A673 (cell line): ENCODE data around the gene PRC1. TPM values are rescaled to one million over a fixed set of nuclear protein-coding genes. Genes with fewer than 3 reads are reported as not detected.

Experiments
- BruUV-seq: library from RNA; stranded (reverse); fragments of 400-500 nt; replicated peaks from 2 replicates; lab custom pipeline; 2021; lab: Mats Ljungman, UMichigan
- CTCF ChIA-PET: fragments of 300-600 bp; sonication (Branson Sonifier 250); formaldehyde crosslinking; loops from one replicate; lab custom pipeline; 2022; ENCODE audit warnings: antibody characterized with exemption; lab: Charles Lee
- POLR2A ChIA-PET: fragments of 300-600 bp; sonication (Branson Sonifier 250); formaldehyde crosslinking; loops from one replicate; lab custom pipeline; 2022; ENCODE audit warnings: antibody characterized with exemption; ENCODE audit not compliant: low non-redundant PET; lab: Charles Lee
- DNase-seq: peaks from one replicate; pipeline ENCODE4 v3.0.0-alpha.2; 2015; ENCODE audit warnings: low spot score
- H3K27ac ChIP-seq: fragments of 200-600 bp; sonication (generic); 2 replicates; pipeline ENCODE4 v1.5.1; 2016; ENCODE audit warnings: mixed run types, low read depth, mild to moderate bottlenecking, mixed read lengths, antibody characterized with exemption, low read length; ENCODE audit not compliant: poor library complexity, severe bottlenecking
- H3K27me3 ChIP-seq: fragments of 200-600 bp; sonication (generic); replicated peaks from 2 replicates; pipeline ENCODE4 v1.6.1; 2017; ENCODE audit warnings: mixed run types, low read depth, mild to moderate bottlenecking, mixed read lengths, antibody characterized with exemption, low read length; ENCODE audit not compliant: insufficient read depth, poor library complexity
- H3K36me3 ChIP-seq: fragments of 200-600 bp; sonication (generic); 2 replicates; pipeline ENCODE4 v1.6.1; 2016; ENCODE audit warnings: mixed run types, mild to moderate bottlenecking, mixed read lengths, antibody characterized with exemption, low read length; ENCODE audit not compliant: insufficient read depth, poor library complexity, severe bottlenecking
- H3K4me1 ChIP-seq: fragments of 200-600 bp; sonication (generic); 2 replicates; pipeline ENCODE4 v1.6.1; 2017; ENCODE audit warnings: mixed run types, mild to moderate bottlenecking, mixed read lengths, antibody characterized with exemption, low read length; ENCODE audit not compliant: insufficient read depth, poor library complexity, severe bottlenecking
- H3K4me3 ChIP-seq: fragments of 200-600 bp; sonication (generic); 2 replicates; pipeline ENCODE4 v1.5.1; 2016; ENCODE audit warnings: low read depth, mixed run types, mild to moderate bottlenecking, mixed read lengths, low read length; ENCODE audit not compliant: poor library complexity, severe bottlenecking
- H3K9me3 ChIP-seq: fragments of 200-600 bp; sonication (generic); 2 replicates; pipeline ENCODE4 v1.6.1; 2016; ENCODE audit warnings: mixed run types, low read depth, mild to moderate bottlenecking, mixed read lengths, antibody characterized with exemption, low read length; ENCODE audit not compliant: poor library complexity, severe bottlenecking
- EZH2 ChIP-seq: fragments of 200-600 bp; sonication (generic); IDR thresholded peaks from 2 replicates; pipeline ENCODE4 v1.6.1; 2017; ENCODE audit warnings: borderline replicate concordance, low read depth, mild to moderate bottlenecking, mixed read lengths, antibody characterized with exemption, low read length; ENCODE audit not compliant: poor library complexity, severe bottlenecking
- intact Hi-C: fragments of 100-400 bp; cut with micrococcal nuclease; formaldehyde crosslinking; loops from one replicate; pipeline ENCODE4 v1.10.0; 2022; ENCODE audit not compliant: unreplicated experiment
- total RNA-seq: library from RNA; stranded (reverse); gene quantifications from 2 replicates; pipeline ENCODE4 v1.2.3, GENCODE V29; 2021
- TF ChIP-seq, protein P1 (sequence below): fragments of 300-800, 200-600 bp; sonication (generic); conservative IDR thresholded peaks from 2 replicates; pipeline ENCODE4 v1.5.1; 2017; ENCODE audit warnings: low read depth, mild to moderate bottlenecking, antibody characterized with exemption, low read length, moderate library complexity, mixed read lengths

Gene PRC1
- total RNA-seq, 1 experiment from 2014 or later, result 339 TPM

DNA sequence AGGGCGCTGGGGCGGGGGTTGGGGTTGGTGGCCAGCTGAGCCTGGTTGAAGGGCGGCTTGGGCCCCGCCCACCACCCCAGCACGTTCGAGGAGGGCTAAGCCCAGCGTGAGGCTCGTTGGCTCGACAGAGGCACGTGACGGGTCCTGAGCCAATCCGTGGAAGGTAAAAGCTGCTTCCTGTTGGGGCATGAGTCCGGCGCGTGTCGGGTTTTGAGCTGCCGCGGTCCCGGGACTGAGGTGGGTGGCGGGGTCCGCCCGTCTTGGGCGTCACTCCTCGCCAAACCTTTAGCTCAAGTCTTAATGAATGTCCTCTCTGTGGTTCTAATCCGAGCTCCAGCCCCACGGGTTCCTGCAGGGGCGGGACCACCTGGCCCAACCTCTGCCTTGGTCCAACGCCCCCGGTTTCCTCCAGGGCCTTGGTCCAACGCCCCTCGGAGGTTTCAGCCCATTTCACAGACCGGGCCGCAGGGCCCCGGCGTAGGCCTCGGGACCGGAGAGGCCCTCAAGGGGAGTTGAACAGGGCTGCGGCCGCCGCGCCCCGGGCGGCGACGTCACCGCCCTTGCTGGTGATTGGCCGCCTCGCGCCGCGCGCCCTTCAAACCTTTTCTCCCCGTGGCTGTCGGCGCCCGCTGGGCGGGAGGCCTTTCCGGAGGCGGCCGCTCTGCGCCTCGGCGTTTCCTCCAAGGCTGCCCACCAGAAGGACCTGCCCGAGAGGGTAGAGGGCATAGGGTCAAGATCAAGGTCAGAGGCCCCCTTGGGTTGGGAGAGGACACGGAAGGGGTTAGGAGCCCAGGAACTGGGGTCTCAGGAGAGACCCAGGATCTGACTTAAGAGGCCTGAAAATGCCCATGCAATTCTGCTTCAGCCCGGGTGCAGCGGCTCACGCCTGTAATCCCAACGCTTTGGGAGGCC, 39.4 kb downstream of the PRC1 start, which contains the start of gene RCCD1:
Gene RCCD1, plus strand, starts transcription at position 173 of the 912 bp plus-strand sequence. CDS start 1,851 bp downstream, outside the sequence.
- BruUV-seq, result no TSS peak
- POLR2A ChIA-PET, result interaction anchor here (0.5 to 0.7 kb wide), 3 partner anchors 15 to 640 kb away, joined by 3 to 10 read pairs (median 7); no protein-coding TSS in a partner anchor
- no peaks in the 10 kb centered on the region for H3K27me3 ChIP-seq

DNA sequence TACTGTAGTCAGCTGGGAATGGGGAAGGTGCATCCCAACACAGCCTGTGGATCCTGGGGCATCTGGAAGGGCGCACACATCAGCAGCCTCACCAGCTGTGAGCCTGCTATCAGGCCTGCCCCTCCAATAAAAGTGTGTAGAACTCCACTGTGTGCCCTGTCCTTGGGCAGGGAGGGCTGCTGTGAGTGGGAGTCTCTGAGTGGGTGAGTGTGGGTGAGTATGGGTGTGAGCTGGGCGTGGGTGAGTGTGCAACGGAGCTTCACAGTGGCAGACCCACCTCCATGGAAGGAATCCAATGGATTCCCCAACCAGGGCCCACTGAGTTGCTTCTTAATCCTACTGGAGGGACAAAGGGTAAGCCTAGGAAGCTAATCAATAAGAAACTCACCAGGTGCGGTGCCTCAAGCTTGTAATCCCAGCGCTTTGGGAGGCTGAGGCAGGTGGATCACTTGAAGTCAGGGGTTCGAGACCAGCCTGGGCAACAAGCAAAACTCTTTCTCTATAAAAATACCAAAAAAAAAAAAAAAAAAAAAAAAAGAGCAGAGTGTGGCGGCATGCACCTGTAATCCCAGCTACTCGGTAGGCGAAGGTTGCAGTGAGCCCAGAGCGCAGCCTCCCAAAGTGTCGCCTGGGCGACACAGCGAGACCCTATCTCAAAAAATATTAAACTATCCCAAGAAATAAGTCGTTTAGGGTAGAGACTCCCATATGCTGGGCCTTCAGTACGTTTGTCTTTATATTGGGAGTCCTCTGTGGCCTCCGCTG, 40.2 kb downstream of the PRC1 start:
- TF ChIP-seq, protein P1, sequence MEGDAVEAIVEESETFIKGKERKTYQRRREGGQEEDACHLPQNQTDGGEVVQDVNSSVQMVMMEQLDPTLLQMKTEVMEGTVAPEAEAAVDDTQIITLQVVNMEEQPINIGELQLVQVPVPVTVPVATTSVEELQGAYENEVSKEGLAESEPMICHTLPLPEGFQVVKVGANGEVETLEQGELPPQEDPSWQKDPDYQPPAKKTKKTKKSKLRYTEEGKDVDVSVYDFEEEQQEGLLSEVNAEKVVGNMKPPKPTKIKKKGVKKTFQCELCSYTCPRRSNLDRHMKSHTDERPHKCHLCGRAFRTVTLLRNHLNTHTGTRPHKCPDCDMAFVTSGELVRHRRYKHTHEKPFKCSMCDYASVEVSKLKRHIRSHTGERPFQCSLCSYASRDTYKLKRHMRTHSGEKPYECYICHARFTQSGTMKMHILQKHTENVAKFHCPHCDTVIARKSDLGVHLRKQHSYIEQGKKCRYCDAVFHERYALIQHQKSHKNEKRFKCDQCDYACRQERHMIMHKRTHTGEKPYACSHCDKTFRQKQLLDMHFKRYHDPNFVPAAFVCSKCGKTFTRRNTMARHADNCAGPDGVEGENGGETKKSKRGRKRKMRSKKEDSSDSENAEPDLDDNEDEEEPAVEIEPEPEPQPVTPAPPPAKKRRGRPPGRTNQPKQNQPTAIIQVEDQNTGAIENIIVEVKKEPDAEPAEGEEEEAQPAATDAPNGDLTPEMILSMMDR, result no peak
- TF ChIP-seq EZH2, result no peak
- ChIA-PET CTCF (interaction anchor here (1.0 kb wide), 1 partner anchor 21 kb away, joined by 6 read pairs; the partner anchor contains the start of gene HDDC3), POLR2A (interaction anchor here (0.6 to 0.7 kb wide), 2 partner anchors 143 to 718 kb away, joined by 3 to 7 read pairs; no protein-coding TSS in a partner anchor)
- H3K9me3 ChIP-seq, result no peaks in the 10 kb centered on the region
- peaks cover 15% of the 10 kb centered on the region for H3K4me1 ChIP-seq
- H3K36me3 ChIP-seq, result peaks cover 28% of the 10 kb centered on the region
- peak overlapping the region; percentile 98 for H3K27ac ChIP-seq
- H3K4me3 ChIP-seq, result peak overlapping the region; percentile 76
- no peak for DNase-seq
- intact Hi-C loops, result no loop called here
- TSS peak; percentile 68 for BruUV-seq
- no peaks in the 10 kb centered on the region for H3K27me3 ChIP-seq

More for the DNA sequence above, 39.4 kb downstream of the PRC1 start, which contains the start of gene RCCD1:
- Histone ChIP-seq H3K27ac (peak within 1 kb of the TSS; percentile 98), H3K4me3 (peak within 1 kb of the TSS; percentile 76), H3K9me3 (no peaks in the 10 kb centered on the region), H3K36me3 (peaks cover 32% of the 10 kb centered on the region), H3K4me1 (peaks cover 15% of the 10 kb centered on the region)
- TF ChIP-seq, protein P1, result no peak
- no peak for TF ChIP-seq EZH2
- intact Hi-C loops, result loop anchor here (1.0 to 5.0 kb wide), 2 partner anchors 20 to 37 kb away; partner anchors contain the start of genes PRC1 and UNC45A
- peak; percentile 97 for DNase-seq
- CTCF ChIA-PET, result interaction anchor here (0.6 to 1.1 kb wide), 3 partner anchors 22 to 38 kb away, joined by 3 to 6 read pairs (median 3); partner anchors contain the start of gene HDDC3
